Effector memory CD8-positive, alpha-beta T cell (primary cell): ENCODE data around the gene CHRD.
"Not testable (repeated sequence)": the region's sequence is repeated elsewhere in the genome, so short reads cannot be mapped to it uniquely, and the experiment has no call there.

ENCODE experiments used
- ATAC-seq: fragments of 150-1000 bp; cut with Tn5 transposase; replicated peaks from 2 replicates; pipeline ENCODE4 v1.10.0; 2021; ENCODE audit warnings: mild to moderate bottlenecking, moderate library complexity
- DNase-seq, 3 experiments: peaks; one replicate each; pipeline ENCODE4 v3.0.0; 2021
- H3K27ac Mint-ChIP-seq, 2 donors: one replicate each; pipeline ENCODE4 v1.8.0; 2022; ENCODE audit warnings: mild to moderate bottlenecking in 2 of 2, mixed read lengths in 2 of 2, moderate library complexity in 2 of 2
- H3K27me3 Mint-ChIP-seq, 2 donors: one replicate each; pipeline ENCODE4 v1.8.0; 2022; ENCODE audit warnings: mixed read lengths in 2 of 2
- H3K36me3 Mint-ChIP-seq: one replicate; pipeline ENCODE4 v1.8.0; 2022; ENCODE audit warnings: mild to moderate bottlenecking, moderate library complexity, mixed read lengths; ENCODE audit not compliant: insufficient read depth
- H3K4me1 Mint-ChIP-seq, 2 donors: one replicate each; pipeline ENCODE4 v1.8.0; 2022; ENCODE audit warnings: low read depth in 2 of 2, mixed read lengths in 2 of 2
- H3K4me3 Mint-ChIP-seq, 2 donors: one replicate each; pipeline ENCODE4 v1.8.0; 2022; ENCODE audit warnings: mild to moderate bottlenecking in 2 of 2, mixed read lengths in 2 of 2, moderate library complexity in 2 of 2
- H3K9me3 Mint-ChIP-seq, 2 donors: one replicate each; pipeline ENCODE4 v1.8.0; 2022; ENCODE audit warnings: mixed read lengths in 2 of 2

The CHRD gene

DNA sequence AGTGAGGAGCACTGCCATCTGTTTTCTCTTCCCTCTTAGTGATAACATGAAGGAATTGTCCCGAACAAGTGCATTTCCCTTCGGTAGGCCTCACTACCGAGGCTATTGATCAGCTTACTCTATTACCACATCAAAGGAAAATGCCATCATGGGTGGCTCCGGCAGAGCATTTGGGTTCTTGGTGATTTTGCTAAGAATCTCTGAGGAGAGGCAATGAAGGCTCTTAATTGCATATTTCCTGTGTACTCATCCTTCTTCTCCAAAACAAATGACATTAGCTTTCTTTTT is 35.3 kb downstream of the CHRD start:
- no peak overlapping the region for H3K4me3 Mint-ChIP-seq
- DNase-seq: no peak
- ATAC-seq: no peak
- H3K9me3 Mint-ChIP-seq: no peaks in the 10 kb centered on the region
- H3K27me3 Mint-ChIP-seq: peaks cover 25 to 28% of the 10 kb centered on the region in 2 donors
- no peak overlapping the region for H3K27ac Mint-ChIP-seq
- no peaks in the 10 kb centered on the region for H3K4me1 Mint-ChIP-seq
- H3K36me3 Mint-ChIP-seq: peaks cover 4% of the 10 kb centered on the region

DNA sequence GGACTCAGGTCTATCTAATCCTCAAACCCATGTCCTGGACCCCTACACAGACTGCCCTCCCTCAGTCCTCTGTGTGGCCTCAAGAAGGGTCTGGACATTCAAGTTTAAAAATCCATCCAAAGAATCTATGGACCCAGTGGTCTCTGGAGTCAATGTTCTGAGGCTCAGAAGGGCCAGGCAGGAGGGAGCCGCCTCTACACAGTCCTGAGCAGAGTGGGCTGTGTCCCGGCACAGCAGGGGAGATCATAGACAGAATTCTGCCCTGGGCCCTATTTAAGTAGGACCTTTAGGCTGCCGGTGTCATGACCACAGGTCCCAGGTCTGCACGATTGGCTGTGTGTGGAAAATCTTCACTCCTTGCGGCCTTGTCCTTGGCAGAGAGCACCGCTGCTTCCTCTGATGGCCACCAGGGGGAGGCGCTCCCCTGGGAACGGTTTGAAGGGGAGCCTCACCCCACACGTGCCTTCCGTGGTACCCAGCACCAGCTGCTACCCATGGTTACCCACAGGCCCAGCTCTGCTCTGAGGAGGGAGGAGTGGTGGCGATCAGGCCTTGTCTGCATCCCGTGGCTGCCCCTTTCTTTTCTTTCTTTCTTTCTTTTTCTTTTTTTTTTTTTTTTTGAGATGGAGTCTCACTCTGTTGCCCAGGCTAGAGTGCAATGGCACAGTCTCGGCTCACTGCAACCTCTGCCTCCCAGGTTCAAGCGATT is 37.9 kb downstream of the CHRD start:
- Mint-ChIP-seq H3K27me3 (peaks cover 10 to 11% of the 10 kb centered on the region in 2 donors), H3K4me3 (no peak overlapping the region), H3K36me3 (peaks cover 4% of the 10 kb centered on the region), H3K27ac (no peak overlapping the region), H3K4me1 (no peaks in the 10 kb centered on the region), H3K9me3 (no peaks in the 10 kb centered on the region)
- ATAC-seq (peak; percentile 89), DNase-seq (peak; percentile 43 to 58 (median 46))

DNA sequence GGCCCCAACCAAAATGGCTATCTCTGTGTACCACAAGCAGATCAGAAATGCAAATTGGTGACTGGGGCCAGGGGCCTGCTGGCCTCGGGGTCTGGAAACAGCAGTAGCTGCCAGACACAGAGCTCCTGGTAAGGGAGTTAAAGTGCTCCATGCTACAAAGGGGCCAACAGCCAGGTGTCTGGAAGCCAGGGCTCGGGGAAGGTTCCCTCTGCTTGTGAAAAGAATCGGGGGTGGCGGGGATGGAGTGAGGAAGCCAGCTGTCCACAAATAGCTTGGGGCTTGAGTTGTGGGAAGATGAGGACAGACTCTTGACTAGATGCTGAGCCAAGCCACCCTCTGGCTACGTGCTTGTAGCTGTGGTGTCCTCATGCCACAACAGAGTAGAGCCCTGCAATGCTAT is 39.3 kb downstream of the CHRD start:
- Mint-ChIP-seq H3K27me3 (peaks cover 12 to 17% of the 10 kb centered on the region in 2 donors), H3K36me3 (peaks cover 4% of the 10 kb centered on the region), H3K9me3 (no peaks in the 10 kb centered on the region), H3K27ac (no peak overlapping the region), H3K4me1 (no peaks in the 10 kb centered on the region), H3K4me3 (no peak overlapping the region)
- DNase-seq (no peak), ATAC-seq (no peak)

DNA sequence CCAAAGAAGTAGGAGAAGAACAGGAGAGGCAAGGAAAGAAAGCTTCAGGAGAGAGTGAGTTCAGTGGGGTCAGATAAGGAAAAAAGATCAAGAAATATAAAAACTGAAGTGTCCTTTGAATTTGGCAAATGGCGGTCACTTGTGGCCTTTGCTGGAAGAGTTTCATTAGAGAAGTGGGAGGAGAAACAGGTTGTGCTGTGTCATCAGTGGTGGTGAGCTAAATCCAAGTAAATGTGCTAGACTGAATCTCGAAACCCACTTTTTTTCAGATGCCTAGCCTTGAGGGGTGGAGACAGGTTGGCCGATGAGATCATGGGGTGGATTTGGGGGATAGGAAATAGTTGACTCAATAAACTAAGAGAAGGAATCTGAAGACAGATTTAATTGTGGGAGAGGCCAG is 43.7 kb downstream of the CHRD start:
- ATAC-seq (no peak), DNase-seq (no peak)

DNA sequence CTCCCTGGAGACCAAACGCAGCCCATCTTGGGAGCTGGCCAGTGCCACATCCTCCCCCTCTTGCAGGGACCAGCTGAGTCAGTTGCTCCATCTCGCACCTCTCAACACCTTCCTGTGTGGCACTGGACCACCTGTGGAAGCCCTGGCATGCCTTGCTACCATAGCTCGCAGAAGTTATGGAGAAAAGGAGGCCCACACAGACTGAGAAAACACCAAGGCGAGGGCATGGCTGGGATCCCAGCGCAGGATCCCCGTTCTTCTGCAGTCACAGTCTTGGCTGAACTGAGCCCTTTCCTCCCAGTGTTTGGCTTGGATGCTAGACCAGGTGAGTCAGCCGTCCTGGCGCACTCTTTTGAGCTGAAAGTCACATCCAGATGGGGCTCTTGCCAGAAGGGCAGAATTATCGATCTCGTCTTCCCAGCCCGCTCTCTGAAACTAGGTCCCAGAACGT is 46.9 kb downstream of the CHRD start:
- H3K4me3 Mint-ChIP-seq: no peak overlapping the region
- H3K27me3 Mint-ChIP-seq: peaks cover 43 to 59% of the 10 kb centered on the region in 2 donors
- H3K27ac Mint-ChIP-seq: no peak overlapping the region
- no peaks in the 10 kb centered on the region for H3K9me3 Mint-ChIP-seq
- ATAC-seq (no peak), DNase-seq (no peak)
- H3K36me3 Mint-ChIP-seq: no peaks in the 10 kb centered on the region
- H3K4me1 Mint-ChIP-seq: no peaks in the 10 kb centered on the region

More for the DNA sequence above, 43.7 kb downstream of the CHRD start:
- H3K4me3 Mint-ChIP-seq: no peak overlapping the region
- H3K9me3 Mint-ChIP-seq: no peaks in the 10 kb centered on the region
- peaks cover 41 to 47% of the 10 kb centered on the region in 2 donors for H3K27me3 Mint-ChIP-seq
- H3K27ac Mint-ChIP-seq: no peak overlapping the region
- H3K36me3 Mint-ChIP-seq: no peaks in the 10 kb centered on the region
- H3K4me1 Mint-ChIP-seq: no peaks in the 10 kb centered on the region

DNA sequence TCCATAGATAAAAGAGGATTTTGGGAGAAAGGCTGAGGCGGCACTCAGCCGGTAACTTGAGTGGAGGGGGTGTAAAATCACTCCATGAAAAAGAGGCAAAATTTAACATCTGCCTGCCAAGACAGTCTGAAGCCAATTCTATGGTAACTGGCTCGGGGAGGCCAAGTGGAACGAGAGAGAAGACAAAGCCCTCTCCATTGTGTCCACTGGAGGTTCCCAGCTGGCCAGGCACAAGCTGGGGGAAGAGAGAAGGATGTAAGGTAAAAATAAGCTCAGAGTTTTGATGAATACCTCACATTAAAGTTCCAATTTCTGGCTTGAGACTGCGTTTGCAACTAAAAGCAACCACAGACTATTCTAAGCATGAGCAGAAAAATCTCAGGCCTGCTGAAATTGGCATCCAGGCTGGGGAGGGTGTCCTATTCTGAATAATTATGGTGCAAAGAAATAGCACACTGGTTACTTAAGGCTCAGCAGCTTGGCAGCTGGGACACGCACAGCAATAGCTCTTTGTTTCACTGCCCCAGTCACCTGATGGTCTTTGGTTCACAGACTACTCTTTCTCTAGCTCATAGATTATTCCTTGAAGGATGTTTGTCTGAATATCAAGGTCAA is 48.8 kb downstream of the CHRD start:
- no peak for ATAC-seq
- no peak overlapping the region for H3K27ac Mint-ChIP-seq
- DNase-seq: no peak
- H3K4me3 Mint-ChIP-seq: no peak overlapping the region
- H3K36me3 Mint-ChIP-seq: no peaks in the 10 kb centered on the region
- H3K4me1 Mint-ChIP-seq: no peaks in the 10 kb centered on the region
- peaks cover 34 to 46% of the 10 kb centered on the region in 2 donors for H3K27me3 Mint-ChIP-seq
- H3K9me3 Mint-ChIP-seq: no peaks in the 10 kb centered on the region

DNA sequence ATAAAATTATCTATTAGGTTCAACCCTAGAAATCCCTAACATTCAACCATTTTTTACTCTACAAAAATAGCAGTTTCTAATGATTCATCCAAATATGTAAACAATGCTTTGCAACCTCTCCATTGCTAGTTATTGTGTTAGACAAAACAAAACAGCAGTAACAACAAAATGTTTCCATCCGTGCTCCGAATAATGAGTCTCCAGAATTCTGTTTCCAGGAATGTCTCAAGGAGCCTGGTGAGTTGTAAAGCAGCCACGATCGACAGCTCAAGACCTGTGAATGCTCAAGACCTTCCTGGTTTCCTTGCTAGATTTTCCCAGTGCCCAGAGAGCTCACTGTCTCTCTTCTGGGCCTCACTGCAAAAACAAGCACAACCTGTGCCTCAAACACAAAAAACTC is 49.9 kb downstream of the CHRD start:
- peaks cover 2% of the 10 kb centered on the region for H3K36me3 Mint-ChIP-seq
- H3K27ac Mint-ChIP-seq: no peak overlapping the region
- ATAC-seq (no peak), DNase-seq (no peak)
- no peaks in the 10 kb centered on the region for H3K9me3 Mint-ChIP-seq
- H3K4me3 Mint-ChIP-seq: no peak overlapping the region
- peaks cover 31 to 42% of the 10 kb centered on the region in 2 donors for H3K27me3 Mint-ChIP-seq
- H3K4me1 Mint-ChIP-seq: no peaks in the 10 kb centered on the region

DNA sequence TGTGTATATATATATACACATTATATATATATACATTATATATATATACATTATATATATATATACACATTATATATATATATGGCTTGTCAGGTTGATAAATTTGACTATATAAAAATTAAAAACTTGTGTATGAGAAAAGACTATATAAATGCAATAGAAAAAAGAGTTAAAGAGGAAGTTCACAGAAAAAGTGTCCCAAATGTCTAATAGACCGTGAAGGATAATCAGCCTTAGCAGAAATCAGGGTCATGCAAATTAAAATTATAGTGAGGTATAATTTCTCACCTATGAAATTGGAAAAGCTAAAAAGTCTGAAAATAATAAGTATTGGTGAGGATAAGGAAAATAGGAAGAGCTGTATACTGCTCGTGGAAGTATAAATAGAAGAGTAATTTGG is 51.1 kb downstream of the CHRD start:
- H3K4me1 Mint-ChIP-seq: no peaks in the 10 kb centered on the region
- DNase-seq (no peak), ATAC-seq (no peak)
- H3K4me3 Mint-ChIP-seq: no peak overlapping the region
- no peaks in the 10 kb centered on the region for H3K9me3 Mint-ChIP-seq
- no peak overlapping the region for H3K27ac Mint-ChIP-seq
- peaks cover 2% of the 10 kb centered on the region for H3K36me3 Mint-ChIP-seq
- H3K27me3 Mint-ChIP-seq: peaks cover 23 to 41% of the 10 kb centered on the region in 2 donors

DNA sequence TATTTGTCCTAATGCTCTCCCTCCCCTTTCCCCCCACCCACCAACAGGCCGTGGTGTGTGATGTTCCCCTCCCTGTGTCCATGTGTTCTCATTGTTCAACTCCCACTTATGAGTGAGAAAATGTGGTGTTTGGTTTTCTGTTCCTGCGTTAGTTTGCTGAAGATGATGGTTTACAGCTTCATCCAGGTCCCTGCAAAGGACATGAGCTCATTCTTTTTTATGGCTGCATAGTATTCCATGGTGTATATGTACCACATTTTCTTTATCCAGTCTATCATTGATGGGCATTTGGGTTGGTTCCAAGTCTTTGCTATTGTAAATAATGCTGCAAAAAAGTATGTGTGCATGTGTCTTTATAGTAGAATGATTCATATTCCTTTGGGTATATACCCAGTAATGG is 53.3 kb downstream of the CHRD start:
- DNase-seq, H3K36me3 Mint-ChIP-seq, ATAC-seq, H3K9me3 Mint-ChIP-seq, H3K27ac Mint-ChIP-seq, H3K4me3 Mint-ChIP-seq, H3K4me1 Mint-ChIP-seq: not testable (repeated sequence)
- peaks cover 18 to 44% of the 10 kb centered on the region in 2 donors for H3K27me3 Mint-ChIP-seq

DNA sequence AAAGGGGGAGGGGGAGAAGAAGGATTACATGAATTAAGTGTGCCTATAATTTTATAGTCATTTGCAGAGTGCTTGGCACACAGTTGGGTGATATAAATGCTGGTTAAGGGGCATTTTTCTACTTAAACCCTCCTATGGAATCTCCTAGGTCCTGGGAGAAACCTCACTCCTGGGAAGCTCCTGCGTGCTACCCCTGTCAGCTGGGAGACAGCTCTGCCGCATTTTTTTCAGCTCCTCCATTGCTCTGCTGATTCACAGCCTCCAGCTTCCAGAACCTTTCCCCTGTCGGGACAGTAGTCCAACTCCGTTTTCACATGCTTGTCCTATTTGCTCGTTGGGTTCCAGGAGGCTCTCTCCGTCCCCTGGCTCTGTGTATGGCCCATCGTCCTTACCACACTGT is 59.2 kb downstream of the CHRD start:
- Mint-ChIP-seq H3K36me3 (no peaks in the 10 kb centered on the region), H3K27me3 (peaks cover 29 to 52% of the 10 kb centered on the region in 2 donors), H3K9me3 (no peaks in the 10 kb centered on the region), H3K4me1 (peaks cover 4 to 5% of the 10 kb centered on the region in 2 donors), H3K27ac (no peak overlapping the region), H3K4me3 (no peak overlapping the region)
- no peak for ATAC-seq
- no peak for DNase-seq
